ENCODE data around the gene C1QTNF1.

C1QTNF1 gene

DNA sequence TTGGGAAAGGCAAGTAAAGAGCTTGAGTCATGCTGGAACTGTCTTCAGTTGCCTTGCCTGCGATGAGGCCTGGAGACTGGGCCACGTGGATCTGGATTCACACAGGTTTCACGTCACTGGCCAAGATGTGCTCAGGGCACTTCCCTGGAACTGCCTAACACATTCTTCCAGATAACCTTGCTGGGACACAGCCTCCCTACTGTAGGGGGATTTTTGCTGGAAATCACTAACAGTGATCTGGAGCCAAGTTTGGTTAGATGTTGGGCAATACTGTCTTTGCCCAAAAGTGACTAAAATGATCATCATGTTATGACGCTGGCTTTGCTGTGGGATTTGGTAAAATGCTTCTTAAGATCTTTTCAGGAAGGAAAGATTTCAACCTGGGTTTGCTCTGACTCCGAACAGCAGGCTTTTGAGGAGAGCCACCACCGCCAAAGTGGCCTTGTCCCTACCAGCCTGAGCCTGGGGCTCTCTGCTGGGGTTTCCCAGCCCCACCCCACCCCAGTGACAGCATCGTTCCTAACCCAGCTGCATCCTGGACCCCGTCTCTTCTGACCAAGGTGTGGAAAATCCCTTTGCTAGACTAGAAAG, 14.7 kb downstream of the C1QTNF1 start:
- DNase-seq (ENCODE audit: low read depth in 2 of 2), result peak; percentile 99
- no peak overlapping the region for H3K4me3 ChIP-seq (replicated peaks in 1 of 2; ENCODE audit: low read depth in 2 of 2, low read length in 2 of 2)
- TF ChIP-seq CTCF (IDR thresholded peaks at IDR 0.05; ENCODE audit: low read depth, low read length), result no peak

DNA sequence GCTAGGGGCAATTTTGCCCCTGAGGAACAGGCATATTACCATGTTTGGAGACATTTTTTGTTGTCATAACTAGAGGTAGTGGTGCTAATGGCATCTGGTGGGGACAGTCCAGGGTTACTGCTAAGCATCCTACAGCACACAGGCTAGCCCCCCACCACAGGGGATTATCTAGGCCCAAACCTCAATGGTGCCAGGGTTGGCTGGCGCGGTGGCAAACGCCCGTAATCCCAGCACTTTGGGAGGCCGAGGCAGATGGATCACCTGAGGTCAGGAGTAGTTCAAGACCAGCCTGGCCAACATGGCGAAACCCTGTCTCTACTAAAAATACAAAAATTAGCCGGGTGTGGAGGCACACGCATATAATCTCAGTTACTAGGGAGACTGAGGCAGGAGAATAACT, 15.2 kb downstream of the C1QTNF1 start:
- DNase-seq (ENCODE audit: low read depth in 2 of 2), result no peak
- no peak for TF ChIP-seq CTCF (IDR thresholded peaks at IDR 0.05; ENCODE audit: low read depth, low read length)
- no peak overlapping the region for H3K4me3 ChIP-seq (replicated peaks in 1 of 2; ENCODE audit: low read depth in 2 of 2, low read length in 2 of 2)

DNA sequence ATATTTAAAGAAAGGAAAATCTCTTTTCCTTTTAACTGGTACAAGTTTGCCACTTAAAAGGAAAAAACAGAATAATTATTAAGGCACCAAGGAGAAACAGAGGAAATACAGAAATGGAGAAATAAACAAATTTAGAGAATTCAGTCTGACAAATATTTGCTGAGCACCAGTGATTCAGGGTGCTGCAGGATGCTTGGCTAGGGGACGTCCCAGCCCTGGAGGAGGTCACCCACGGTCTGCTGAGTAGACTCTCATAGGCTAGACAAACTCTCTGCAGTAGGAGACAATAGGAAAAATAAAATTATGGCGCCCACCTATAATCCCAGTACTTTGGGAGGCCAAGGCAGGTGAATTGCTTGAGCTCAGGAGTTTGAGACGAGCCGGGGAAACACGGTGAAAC, 15.9 kb downstream of the C1QTNF1 start:
- no peak for DNase-seq (ENCODE audit: low read depth in 2 of 2)
- no peak for TF ChIP-seq CTCF (IDR thresholded peaks at IDR 0.05; ENCODE audit: low read depth, low read length)

GRCh38 chr17:79041041-79041570, 17.1 kb downstream of the C1QTNF1 start:
- DNase-seq (ENCODE audit: low read depth in 2 of 2), result no peak
- H3K4me3 ChIP-seq (replicated peaks in 1 of 2; ENCODE audit: low read depth in 2 of 2, low read length in 2 of 2), result no peak overlapping the region
- no peak for TF ChIP-seq CTCF (IDR thresholded peaks at IDR 0.05; ENCODE audit: low read depth, low read length)

More for the DNA sequence above, 15.9 kb downstream of the C1QTNF1 start:
- H3K4me3 ChIP-seq (replicated peaks in 1 of 2; ENCODE audit: low read depth in 2 of 2, low read length in 2 of 2), result no peak overlapping the region

DNA sequence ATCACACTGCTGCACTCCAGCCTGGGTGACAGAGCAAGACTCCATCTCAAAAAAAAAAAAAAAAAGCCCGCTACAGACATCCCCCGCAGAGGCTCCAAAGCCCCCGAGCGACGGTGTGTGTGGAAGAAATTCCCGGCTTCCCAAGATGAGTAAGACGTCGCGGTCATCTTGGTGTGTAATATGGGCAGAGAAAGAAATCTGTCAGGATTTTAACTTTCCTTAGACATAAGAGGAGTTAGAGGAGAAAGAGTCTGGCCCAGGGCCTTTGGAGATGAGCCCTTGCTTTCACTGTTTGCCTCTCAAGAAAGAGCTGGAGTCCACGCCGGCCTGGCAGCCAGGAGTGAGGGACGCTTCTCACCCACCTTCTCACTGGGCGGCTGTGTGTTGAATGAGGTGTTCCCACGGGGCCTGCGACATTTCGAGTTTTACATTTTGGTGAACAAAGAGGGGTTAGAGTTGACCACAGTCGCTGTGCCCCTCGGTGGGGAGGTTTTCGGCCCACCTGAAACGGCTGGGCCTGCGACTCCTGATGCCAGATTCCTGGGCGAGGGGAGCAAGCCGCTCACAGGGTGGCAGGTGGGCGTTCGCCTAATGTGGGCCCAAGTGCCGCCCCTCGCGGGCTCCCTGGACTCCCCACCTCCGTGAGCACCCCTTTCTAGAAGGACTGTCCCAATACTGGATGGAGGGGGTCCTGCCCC, 17.9 kb downstream of the C1QTNF1 start:
- no peak for TF ChIP-seq CTCF (IDR thresholded peaks at IDR 0.05; ENCODE audit: low read depth, low read length)
- DNase-seq (ENCODE audit: low read depth in 2 of 2), result no peak
- H3K4me3 ChIP-seq (replicated peaks in 1 of 2; ENCODE audit: low read depth in 2 of 2, low read length in 2 of 2), result no peak overlapping the region

DNA sequence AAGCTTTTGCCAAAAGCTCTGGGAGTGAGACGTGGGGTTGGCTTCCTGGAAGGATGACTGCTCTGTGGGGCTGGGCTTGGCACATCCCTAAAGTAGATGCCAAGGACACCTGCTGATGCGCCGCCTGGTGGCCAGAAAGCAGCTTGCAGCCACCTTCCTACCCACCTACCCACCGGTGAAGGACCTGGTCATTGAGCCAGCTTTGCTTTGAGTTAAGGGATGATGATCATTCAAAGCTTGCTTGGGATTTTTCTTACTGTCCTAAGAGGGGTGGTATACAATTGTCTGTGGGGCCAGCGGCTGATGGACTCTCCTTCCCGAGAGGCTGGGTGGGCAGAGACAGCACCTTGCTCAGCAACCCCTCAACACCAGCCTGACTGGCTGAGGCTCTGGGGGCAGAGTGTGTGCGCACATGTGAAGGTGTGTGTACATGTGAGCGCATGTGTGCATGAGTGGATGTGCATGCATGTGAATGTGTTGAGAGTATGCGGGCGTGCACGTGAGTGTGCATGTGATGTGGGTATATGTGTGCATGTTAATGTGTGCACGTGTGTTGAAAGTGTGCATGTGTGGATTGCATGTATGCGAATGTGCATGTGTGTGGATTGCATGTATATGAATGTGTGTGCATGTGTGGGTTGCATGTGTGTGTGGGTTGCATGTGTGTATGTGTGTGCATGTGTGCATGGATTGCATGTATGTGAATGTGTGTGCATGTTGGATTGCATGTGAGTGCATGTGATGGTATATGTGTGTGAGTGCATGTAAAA, 18.6 kb downstream of the C1QTNF1 start:
- no peak overlapping the region for H3K4me3 ChIP-seq (replicated peaks in 1 of 2; ENCODE audit: low read depth in 2 of 2, low read length in 2 of 2)
- peak; percentile 95 for TF ChIP-seq CTCF (IDR thresholded peaks at IDR 0.05; ENCODE audit: low read depth, low read length)
- DNase-seq (ENCODE audit: low read depth in 2 of 2), result peak; percentile 78 to 79

All from cardiac fibroblast (primary cell).